Prostate gland (tissue), 2 donors: ENCODE data around the gene CTNNBL1.

Experiments used
- CTCF ChIP-seq, 4 experiments: fragments of 200-600 bp in 2 of 4; fragments of 450-650 bp in 2 of 4; sonication (generic) in 2 of 4; IDR thresholded peaks; 1 replicate in 3 of 4; 2 replicates in 1 of 4; pipeline ENCODE4 v1.5.1; 2016 to 2019; ENCODE audit warnings: antibody characterized with exemption in 4 of 4, mild to moderate bottlenecking in 2 of 4, moderate library complexity in 2 of 4
- POLR2A ChIP-seq: fragments of 450-650 bp; IDR thresholded peaks from one replicate; pipeline ENCODE4 v1.6.1; 2016; ENCODE audit warnings: antibody characterized with exemption, mild to moderate bottlenecking

- TF ChIP-seq CTCF (IDR thresholded peaks at IDR 0.05) (no peak), POLR2A (no peak)
Measured at GRCh38 chr20:37699202-37699601, 5.4 kb downstream of the CTNNBL1 start.
